ENCODE measurements around the gene HSF2. TPM values are rescaled to one million over a fixed set of nuclear protein-coding genes. Genes with fewer than 3 reads are reported as not detected.
A peak's percentile ranks its signal among the peaks of the same experiment; 100 is the strongest.

Gene HSF2
- total and polyA plus RNA-seq, 4 donors: 2.2 to 7.9 (median 6.3) TPM

DNA sequence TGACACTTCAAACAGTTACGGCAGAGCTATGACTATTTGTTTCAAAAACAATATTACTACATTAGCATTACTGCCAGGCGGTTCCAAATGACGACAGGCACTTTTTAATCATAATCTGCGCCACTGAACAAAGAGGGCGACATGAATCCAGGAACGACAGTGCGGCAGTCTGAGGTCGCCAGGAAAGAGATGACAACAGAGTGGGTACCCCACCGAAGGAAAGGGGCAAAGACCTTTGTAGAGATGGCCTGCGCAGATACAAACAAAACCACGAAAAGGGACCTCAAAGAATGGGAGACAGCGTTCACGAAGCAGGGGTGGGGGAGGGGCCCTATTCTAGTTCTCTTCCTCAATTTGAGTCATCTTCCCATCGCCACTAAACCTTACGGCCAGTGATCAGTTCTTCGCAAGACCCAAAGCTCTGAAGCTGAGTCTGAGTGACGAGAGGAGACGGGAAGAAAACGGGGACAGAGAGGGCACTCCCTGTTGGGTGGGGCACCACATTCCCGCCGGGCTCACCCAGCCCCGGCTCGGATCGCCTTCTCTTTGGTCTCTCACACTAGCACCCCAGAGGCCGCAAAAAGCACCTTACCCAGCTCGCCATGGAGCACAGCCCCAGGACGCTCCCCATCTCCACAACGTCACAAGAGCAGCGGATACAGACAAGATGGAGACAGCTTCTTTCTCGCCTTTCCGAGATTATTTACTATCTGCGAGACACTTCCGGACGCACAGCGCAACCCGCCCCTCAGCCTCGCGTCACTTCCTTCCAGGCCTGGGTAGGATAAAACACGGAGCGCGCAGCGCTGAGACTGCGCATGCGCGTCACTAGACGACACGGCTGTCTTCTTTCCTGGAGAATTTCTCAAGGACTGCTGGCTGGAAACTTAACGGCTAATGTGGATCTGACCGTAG is 71.9 kb downstream of the HSF2 start, which contains the start of gene SERINC1:
TSS of gene SERINC1 (minus strand) at position 701 of the 915 bp plus-strand sequence. CDS start at position 631, 70 bp downstream.
- H3K9ac ChIP-seq (ENCODE audit: low read depth in 1 of 2, low read length in 2 of 2): peak within 1 kb of the TSS; percentile 85 to 98
- H3K27me3 ChIP-seq (ENCODE audit: control insufficient read depth in 4 of 4, insufficient read depth in 4 of 4, low read length in 3 of 4): no peaks in the 10 kb centered on the region
- DNase-seq (ENCODE audit: low spot score): peak; percentile 90
- H3K36me3 ChIP-seq (ENCODE audit: control insufficient read depth in 4 of 4, insufficient read depth in 3 of 4, low read depth in 1 of 4, low read length in 3 of 4): peaks cover 0 to 3% (median 0%) of the 10 kb centered on the region in 4 donors
- H3K9me3 ChIP-seq (ENCODE audit: control insufficient read depth in 4 of 4, low read length in 3 of 4): no peaks in the 10 kb centered on the region
- WGBS: under 1% methylated on average over 49 of the region's 49 CpGs
- TF ChIP-seq TAF1 (conservative IDR thresholded peaks at IDR 0.05) (peak; percentile 71), EGR1 (IDR thresholded peaks at IDR 0.05; ENCODE audit: low read depth in 2 of 2) (no peak), YY1 (IDR thresholded peaks at IDR 0.05) (peak; percentile 96), RXRA (IDR thresholded peaks at IDR 0.05) (no peak), GABPA (IDR thresholded peaks at IDR 0.05 in 1 of 2, conservative IDR thresholded peaks at IDR 0.05 in 1 of 2) (peak; percentile 90 to 97), SP1 (IDR thresholded peaks at IDR 0.05) (peak; percentile 33), FOXA1 (IDR thresholded peaks at IDR 0.05) (no peak), JUND (IDR thresholded peaks at IDR 0.05) (no peak), ATF3 (IDR thresholded peaks at IDR 0.05) (no peak), NR2F2 (IDR thresholded peaks at IDR 0.05) (no peak), FOXA2 (IDR thresholded peaks at IDR 0.05) (no peak), RAD21 (IDR thresholded peaks at IDR 0.05) (peak in 1 of 2 donors; percentile 4), HNF4A (conservative IDR thresholded peaks at IDR 0.05) (peak in 1 of 2 donors; percentile 10), HNF4G (IDR thresholded peaks at IDR 0.05) (no peak), REST (IDR thresholded peaks at IDR 0.05) (peak; percentile 61)
- TF ChIP-seq, protein P1, sequence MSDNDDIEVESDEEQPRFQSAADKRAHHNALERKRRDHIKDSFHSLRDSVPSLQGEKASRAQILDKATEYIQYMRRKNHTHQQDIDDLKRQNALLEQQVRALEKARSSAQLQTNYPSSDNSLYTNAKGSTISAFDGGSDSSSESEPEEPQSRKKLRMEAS (IDR thresholded peaks at IDR 0.05): peak; percentile 46
- TF ChIP-seq, protein P2, sequence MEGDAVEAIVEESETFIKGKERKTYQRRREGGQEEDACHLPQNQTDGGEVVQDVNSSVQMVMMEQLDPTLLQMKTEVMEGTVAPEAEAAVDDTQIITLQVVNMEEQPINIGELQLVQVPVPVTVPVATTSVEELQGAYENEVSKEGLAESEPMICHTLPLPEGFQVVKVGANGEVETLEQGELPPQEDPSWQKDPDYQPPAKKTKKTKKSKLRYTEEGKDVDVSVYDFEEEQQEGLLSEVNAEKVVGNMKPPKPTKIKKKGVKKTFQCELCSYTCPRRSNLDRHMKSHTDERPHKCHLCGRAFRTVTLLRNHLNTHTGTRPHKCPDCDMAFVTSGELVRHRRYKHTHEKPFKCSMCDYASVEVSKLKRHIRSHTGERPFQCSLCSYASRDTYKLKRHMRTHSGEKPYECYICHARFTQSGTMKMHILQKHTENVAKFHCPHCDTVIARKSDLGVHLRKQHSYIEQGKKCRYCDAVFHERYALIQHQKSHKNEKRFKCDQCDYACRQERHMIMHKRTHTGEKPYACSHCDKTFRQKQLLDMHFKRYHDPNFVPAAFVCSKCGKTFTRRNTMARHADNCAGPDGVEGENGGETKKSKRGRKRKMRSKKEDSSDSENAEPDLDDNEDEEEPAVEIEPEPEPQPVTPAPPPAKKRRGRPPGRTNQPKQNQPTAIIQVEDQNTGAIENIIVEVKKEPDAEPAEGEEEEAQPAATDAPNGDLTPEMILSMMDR (IDR thresholded peaks at IDR 0.05; ENCODE audit: low read depth, low read length, missing input control): no peak
- TF ChIP-seq, protein P3, sequence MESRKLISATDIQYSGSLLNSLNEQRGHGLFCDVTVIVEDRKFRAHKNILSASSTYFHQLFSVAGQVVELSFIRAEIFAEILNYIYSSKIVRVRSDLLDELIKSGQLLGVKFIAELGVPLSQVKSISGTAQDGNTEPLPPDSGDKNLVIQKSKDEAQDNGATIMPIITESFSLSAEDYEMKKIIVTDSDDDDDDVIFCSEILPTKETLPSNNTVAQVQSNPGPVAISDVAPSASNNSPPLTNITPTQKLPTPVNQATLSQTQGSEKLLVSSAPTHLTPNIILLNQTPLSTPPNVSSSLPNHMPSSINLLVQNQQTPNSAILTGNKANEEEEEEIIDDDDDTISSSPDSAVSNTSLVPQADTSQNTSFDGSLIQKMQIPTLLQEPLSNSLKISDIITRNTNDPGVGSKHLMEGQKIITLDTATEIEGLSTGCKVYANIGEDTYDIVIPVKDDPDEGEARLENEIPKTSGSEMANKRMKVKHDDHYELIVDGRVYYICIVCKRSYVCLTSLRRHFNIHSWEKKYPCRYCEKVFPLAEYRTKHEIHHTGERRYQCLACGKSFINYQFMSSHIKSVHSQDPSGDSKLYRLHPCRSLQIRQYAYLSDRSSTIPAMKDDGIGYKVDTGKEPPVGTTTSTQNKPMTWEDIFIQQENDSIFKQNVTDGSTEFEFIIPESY (IDR thresholded peaks at IDR 0.05): peak; percentile 34
- H3K4me1 ChIP-seq (ENCODE audit: control insufficient read depth in 4 of 4, insufficient read depth in 4 of 4, low read length in 3 of 4): peaks cover 4 to 28% (median 9%) of the 10 kb centered on the region in 4 donors
- peak within 1 kb of the TSS; percentile 79 to 97 (median 97) for H3K4me3 ChIP-seq (ENCODE audit: low read depth in 1 of 3, low read length in 3 of 3)
- peak within 1 kb of the TSS; percentile 96 for H3K27ac ChIP-seq (ENCODE audit: low read depth in 1 of 2, low read length in 2 of 2)

Measured in liver (tissue), 9 donors.